Activated B cell treated with CpG ODN at 0.5 μM for 24 hours (primary cell): ENCODE measurements around the gene CAP1. TPM values are rescaled to one million over a fixed set of nuclear protein-coding genes. Genes with fewer than 3 reads are reported as not detected.

ENCODE experiments used
- ATAC-seq: fragments of 200-7000 bp; cut with Tn5 transposase; one replicate; pipeline ENCODE4 v1.10.0; 2021; ENCODE audit warnings: low read depth, mild to moderate bottlenecking, moderate library complexity
- CTCF ChIA-PET: fragments of 350-600 bp; sonication (Branson Sonifier 250); formaldehyde crosslinking; loops from one replicate; lab custom pipeline; 2021; ENCODE audit warnings: antibody characterized with exemption; lab: Charles Lee
- POLR2A ChIA-PET: fragments of 350-600 bp; sonication (Branson Sonifier 250); formaldehyde crosslinking; loops from one replicate; lab custom pipeline; 2021; ENCODE audit warnings: antibody characterized with exemption; lab: Charles Lee
- DNase-seq: peaks from one replicate; pipeline ENCODE4 v3.0.0; 2022
- H3K27ac Mint-ChIP-seq: one replicate; pipeline ENCODE4 v1.8.0; 2020; ENCODE audit warnings: mixed read lengths
- H3K27me3 Mint-ChIP-seq: one replicate; pipeline ENCODE4 v1.8.0; 2021; ENCODE audit warnings: mixed read lengths
- H3K36me3 Mint-ChIP-seq: one replicate; pipeline ENCODE4 v1.8.0; 2021; ENCODE audit warnings: low read depth, mixed read lengths
- H3K4me1 Mint-ChIP-seq: one replicate; pipeline ENCODE4 v1.8.0; 2021; ENCODE audit warnings: mixed read lengths
- H3K4me3 Mint-ChIP-seq: one replicate; pipeline ENCODE4 v1.8.0; 2020; ENCODE audit warnings: mild to moderate bottlenecking, mixed read lengths
- H3K9me3 Mint-ChIP-seq: one replicate; pipeline ENCODE4 v1.8.0; 2020; ENCODE audit warnings: mixed read lengths
- intact Hi-C: fragments of 100-400 bp; cut with micrococcal nuclease; formaldehyde crosslinking; loops from one replicate; pipeline ENCODE4 v1.15.1; 2024
- total RNA-seq: library from RNA; stranded (reverse); gene quantifications from 2 replicates; pipeline ENCODE4 v1.2.3, GENCODE V29; 2022
- TF ChIP-seq, protein P1 (sequence below): fragments of 200-600 bp; IDR thresholded peaks from one replicate; pipeline ENCODE4 v1.8.0; 2022; ENCODE audit warnings: antibody characterized with exemption, mild to moderate bottlenecking

The CAP1 gene
- total RNA-seq, 1 donor from 2014 or later, result 410 TPM

DNA sequence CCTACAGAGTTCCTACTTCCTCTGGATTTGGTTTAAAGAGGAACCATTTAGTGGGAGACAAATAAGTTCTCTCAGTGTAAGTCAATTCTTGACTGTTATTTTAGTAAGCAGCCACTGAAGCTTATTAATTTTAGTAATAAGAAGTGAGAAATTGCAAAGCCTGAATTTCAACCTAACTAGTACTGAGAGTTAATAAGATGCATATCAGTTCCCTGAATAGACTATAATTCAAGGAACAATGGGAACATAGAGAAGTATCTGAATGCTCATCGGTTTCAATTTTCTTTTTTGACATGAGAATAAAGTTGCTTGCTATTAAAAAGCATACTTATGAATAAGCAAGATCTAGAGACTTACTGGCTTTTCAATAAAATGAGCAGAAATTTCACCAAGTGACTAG lies 64.5 kb downstream of the CAP1 start:
- Mint-ChIP-seq H3K27me3 (peaks cover 13% of the 10 kb centered on the region), H3K9me3 (peaks cover 10% of the 10 kb centered on the region), H3K4me1 (no peaks in the 10 kb centered on the region), H3K27ac (no peak overlapping the region), H3K4me3 (no peak overlapping the region), H3K36me3 (no peaks in the 10 kb centered on the region)
- TF ChIP-seq, protein P1, sequence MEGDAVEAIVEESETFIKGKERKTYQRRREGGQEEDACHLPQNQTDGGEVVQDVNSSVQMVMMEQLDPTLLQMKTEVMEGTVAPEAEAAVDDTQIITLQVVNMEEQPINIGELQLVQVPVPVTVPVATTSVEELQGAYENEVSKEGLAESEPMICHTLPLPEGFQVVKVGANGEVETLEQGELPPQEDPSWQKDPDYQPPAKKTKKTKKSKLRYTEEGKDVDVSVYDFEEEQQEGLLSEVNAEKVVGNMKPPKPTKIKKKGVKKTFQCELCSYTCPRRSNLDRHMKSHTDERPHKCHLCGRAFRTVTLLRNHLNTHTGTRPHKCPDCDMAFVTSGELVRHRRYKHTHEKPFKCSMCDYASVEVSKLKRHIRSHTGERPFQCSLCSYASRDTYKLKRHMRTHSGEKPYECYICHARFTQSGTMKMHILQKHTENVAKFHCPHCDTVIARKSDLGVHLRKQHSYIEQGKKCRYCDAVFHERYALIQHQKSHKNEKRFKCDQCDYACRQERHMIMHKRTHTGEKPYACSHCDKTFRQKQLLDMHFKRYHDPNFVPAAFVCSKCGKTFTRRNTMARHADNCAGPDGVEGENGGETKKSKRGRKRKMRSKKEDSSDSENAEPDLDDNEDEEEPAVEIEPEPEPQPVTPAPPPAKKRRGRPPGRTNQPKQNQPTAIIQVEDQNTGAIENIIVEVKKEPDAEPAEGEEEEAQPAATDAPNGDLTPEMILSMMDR, result no peak
- DNase-seq (no peak), ATAC-seq (no peak)
- POLR2A ChIA-PET, result no interaction called here
- CTCF ChIA-PET, result interaction anchor here (0.6 kb wide), 1 partner anchor 45 kb away, joined by 3 read pairs; no protein-coding TSS in a partner anchor
- intact Hi-C loops, result no loop called here

DNA sequence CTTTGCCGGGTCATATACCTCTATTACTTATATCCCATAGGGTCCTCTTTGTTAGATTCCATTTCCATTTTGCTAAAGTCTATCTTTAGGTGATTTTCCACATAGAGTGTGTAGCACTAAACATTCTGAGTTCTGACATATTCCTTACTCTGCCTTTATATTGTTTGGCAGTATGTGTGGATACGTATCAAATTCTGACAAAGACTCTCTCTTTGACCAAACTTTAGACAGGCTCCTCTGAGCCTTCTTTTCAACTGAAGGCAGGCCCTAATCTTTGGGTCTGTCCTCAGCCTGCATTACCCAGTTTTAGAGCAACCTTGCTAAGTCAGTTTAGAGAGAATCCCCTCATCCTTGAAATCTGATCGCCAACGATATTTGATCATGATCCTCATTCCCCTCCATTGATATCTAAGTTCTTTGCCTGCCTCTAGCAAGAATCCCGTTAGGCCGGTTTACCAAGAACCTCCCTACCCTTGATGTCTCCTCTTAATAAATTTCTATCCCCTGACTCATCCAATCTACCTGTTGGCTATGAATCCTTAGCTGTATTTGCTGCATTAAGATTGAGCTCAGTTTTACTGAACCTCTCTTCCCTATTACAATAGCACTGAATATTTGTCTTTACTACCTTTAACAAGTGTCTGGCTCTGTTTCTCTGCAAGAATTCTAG lies 66.9 kb downstream of the CAP1 start:
- Mint-ChIP-seq H3K27me3 (peaks cover 16% of the 10 kb centered on the region), H3K9me3 (peaks cover 14% of the 10 kb centered on the region), H3K4me1 (no peaks in the 10 kb centered on the region), H3K36me3 (peaks cover 5% of the 10 kb centered on the region), H3K4me3 (no peak overlapping the region), H3K27ac (no peak overlapping the region)
- no peak for ATAC-seq
- ChIA-PET POLR2A (no interaction called here), CTCF (interaction anchor here (0.7 kb wide), 2 partner anchors 23 to 335 kb away, joined by 4 read pairs; no protein-coding TSS in a partner anchor)
- DNase-seq, result no peak
- TF ChIP-seq, protein P1, result no peak
- intact Hi-C loops, result no loop called here

DNA sequence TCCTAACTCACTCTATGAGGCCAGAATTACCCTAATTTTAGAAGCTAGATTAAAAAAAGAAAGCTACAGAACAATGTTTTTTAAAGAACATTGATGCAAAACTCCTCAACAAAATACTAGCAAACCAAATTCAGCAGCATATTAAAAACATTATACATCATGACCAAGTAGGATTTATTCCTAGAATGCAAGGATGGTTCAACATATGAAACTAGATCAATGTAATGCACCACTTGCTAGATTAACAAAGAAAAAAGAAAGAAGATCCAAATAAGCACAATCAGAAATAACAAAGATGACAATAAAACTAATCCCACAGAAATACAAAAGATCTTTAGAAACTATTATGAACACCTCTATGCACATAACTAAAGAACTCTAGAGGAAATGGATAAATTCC lies 69.9 kb downstream of the CAP1 start:
- TF ChIP-seq, protein P1, result no peak
- CTCF ChIA-PET, result no interaction called here
- H3K36me3 Mint-ChIP-seq, result peaks cover 8% of the 10 kb centered on the region
- DNase-seq (no peak), ATAC-seq (no peak)
- H3K4me1 Mint-ChIP-seq, result no peaks in the 10 kb centered on the region
- intact Hi-C loops, result no loop called here
- no peak overlapping the region for H3K4me3 Mint-ChIP-seq
- POLR2A ChIA-PET, result no interaction called here
- no peak overlapping the region for H3K27ac Mint-ChIP-seq
- peaks cover 18% of the 10 kb centered on the region for H3K9me3 Mint-ChIP-seq
- peaks cover 26% of the 10 kb centered on the region for H3K27me3 Mint-ChIP-seq

DNA sequence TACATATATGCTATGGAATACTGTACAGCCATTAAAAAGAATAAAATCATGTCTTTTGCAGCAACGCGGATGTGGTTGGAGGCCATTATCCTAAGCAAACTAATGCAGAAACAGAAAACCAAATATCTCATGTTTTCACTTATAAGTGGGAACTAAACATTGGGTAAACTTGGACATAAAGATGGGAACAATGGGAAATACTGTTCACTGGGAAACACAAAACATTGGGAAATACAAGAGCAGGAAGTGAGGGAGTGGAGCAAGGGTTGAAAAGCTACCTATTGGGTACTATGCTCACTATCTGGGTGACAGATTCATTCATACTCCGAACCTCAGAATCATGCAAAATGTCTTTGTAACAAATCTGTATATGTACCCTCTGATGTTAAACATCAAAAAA lies 73.9 kb downstream of the CAP1 start:
- intact Hi-C loops, result no loop called here
- peaks cover 8% of the 10 kb centered on the region for H3K36me3 Mint-ChIP-seq
- no peaks in the 10 kb centered on the region for H3K4me1 Mint-ChIP-seq
- H3K27me3 Mint-ChIP-seq, result peaks cover 30% of the 10 kb centered on the region
- no peak overlapping the region for H3K4me3 Mint-ChIP-seq
- POLR2A ChIA-PET, result no interaction called here
- DNase-seq (no peak), ATAC-seq (no peak)
- CTCF ChIA-PET, result no interaction called here
- peaks cover 15% of the 10 kb centered on the region for H3K9me3 Mint-ChIP-seq
- H3K27ac Mint-ChIP-seq, result no peak overlapping the region
- TF ChIP-seq, protein P1, result no peak

DNA sequence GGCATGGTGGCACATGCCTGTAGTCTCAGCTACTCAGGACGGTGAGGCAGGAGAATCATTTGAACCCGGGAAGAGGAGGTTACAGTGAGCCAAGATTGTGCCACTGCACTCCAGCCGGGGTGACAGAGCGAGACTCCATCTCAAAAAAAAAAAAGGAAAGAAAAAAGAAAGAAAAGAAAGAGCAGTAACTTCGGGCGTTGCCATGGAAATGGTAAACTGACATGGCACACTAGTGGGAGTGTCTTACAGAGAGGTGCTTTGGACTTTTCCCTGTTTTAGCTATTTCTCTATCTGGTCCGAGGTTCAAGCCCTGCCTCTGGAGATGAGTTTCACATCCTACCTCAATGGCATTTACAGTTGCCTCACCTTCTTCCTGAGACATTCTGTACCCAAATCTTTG lies 79.6 kb downstream of the CAP1 start:
- Mint-ChIP-seq H3K36me3 (no peaks in the 10 kb centered on the region), H3K4me3 (no peak overlapping the region), H3K27ac (no peak overlapping the region), H3K27me3 (peaks cover 15% of the 10 kb centered on the region), H3K4me1 (no peaks in the 10 kb centered on the region), H3K9me3 (no peaks in the 10 kb centered on the region)
- intact Hi-C loops, result no loop called here
- ChIA-PET POLR2A (interaction anchor here (0.7 kb wide), 1 partner anchor 32 kb away, joined by 3 read pairs; no protein-coding TSS in a partner anchor), CTCF (interaction anchor here (0.5 kb wide), 1 partner anchor 24 kb away, joined by 3 read pairs; no protein-coding TSS in a partner anchor)
- ATAC-seq (no peak), DNase-seq (no peak)
- TF ChIP-seq, protein P1, result no peak

Other genes starting within 250 kb of the CAP1 start
- 23.1 and 24.4 TPM in 2 replicates for gene TRIT1, start 157.2 kb upstream of the CAP1 start, total RNA-seq
- 0.10 and 0.29 TPM in 2 replicates for gene MYCL, start 138.8 kb upstream of the CAP1 start, total RNA-seq
- 30.3 and 36.0 TPM in 2 replicates for gene MFSD2A, start 85.6 kb upstream of the CAP1 start, total RNA-seq
- 41.8 and 43.5 TPM in 2 replicates for gene PPT1, start 56.5 kb downstream of the CAP1 start, total RNA-seq
- 18.1 and 19.2 TPM in 2 replicates for gene RLF, start 120.7 kb downstream of the CAP1 start, total RNA-seq
- not detected in 2 replicates for gene TMCO2, start 207.2 kb downstream of the CAP1 start, total RNA-seq
- gene ZMPSTE24, start 217.5 kb downstream of the CAP1 start, total RNA-seq, result 17.6 and 18.6 TPM in 2 replicates